GM19372 (cell line): ENCODE results near the gene DPY30.

Source experiments
- ATAC-seq: cut with Tn5 transposase; IDR thresholded peaks from one replicate; pipeline ENCODE4 v1.9.1; 2021; ENCODE audit warnings: mild to moderate bottlenecking, low read depth, moderate library complexity; ENCODE audit not compliant: unreplicated experiment

DPY30 gene

GRCh38 chr2:31979018-31979417 lies 60.6 kb downstream of the DPY30 start:
- no peak for ATAC-seq

- no peak for ATAC-seq
These were observed 61.2 kb downstream of the DPY30 start for GRCh38 chr2:31978436-31978835.
